ENCODE data around the gene TMEM129. TPM values are rescaled to one million over a fixed set of nuclear protein-coding genes. Genes with fewer than 3 reads are reported as not detected.

TMEM129 gene
- total RNA-seq, 1 experiment from 2014 or later = 41.2 TPM

- no peak overlapping the region for H2AFZ ChIP-seq
- H4K20me1 ChIP-seq (ENCODE audit: insufficient read depth) = no peaks in the 10 kb centered on the region
- H3K9me3 ChIP-seq (ENCODE audit: insufficient read depth, low read depth) = no peaks in the 10 kb centered on the region
- no peak overlapping the region for H3K4me3 ChIP-seq
- no peak overlapping the region for H3K27ac ChIP-seq
- H3K27me3 ChIP-seq (ENCODE audit: insufficient read depth, low read depth) = no peaks in the 10 kb centered on the region
- TF ChIP-seq CTCF (conservative IDR thresholded peaks at IDR 0.05) (no peak), EZH2 (IDR thresholded peaks at IDR 0.05; ENCODE audit: low read depth) (no peak)
- ChIA-PET POLR2A (ENCODE audit: unreplicated experiment) (no interaction called here), CTCF (no interaction called here)
- H3K4me2 ChIP-seq = no peak overlapping the region
- no peaks in the 10 kb centered on the region for H3F3A ChIP-seq (ENCODE audit: insufficient read depth, low read depth)
- no peaks in the 10 kb centered on the region for H3K79me2 ChIP-seq (ENCODE audit: low read depth)
- H3K4me1 ChIP-seq (replicated peaks; ENCODE audit: insufficient read depth) = no peaks in the 10 kb centered on the region
- no peaks in the 10 kb centered on the region for H3K9me2 ChIP-seq (ENCODE audit: insufficient read depth)
- no peaks in the 10 kb centered on the region for H3K36me3 ChIP-seq (ENCODE audit: low read depth)
- BruUV-seq (replicated peaks) = no TSS peak
- intact Hi-C loops (cut with micrococcal nuclease; ENCODE audit: unreplicated experiment) = no loop called here
- DNase-seq = no peak
Observed at GRCh38 chr4:1668488-1668840, 52.7 kb downstream of the TMEM129 start.

- Histone ChIP-seq H3K79me2 (ENCODE audit: low read depth) (no peaks in the 10 kb centered on the region), H3F3A (ENCODE audit: insufficient read depth, low read depth) (no peaks in the 10 kb centered on the region), H2AFZ (no peak overlapping the region), H3K36me3 (ENCODE audit: low read depth) (no peaks in the 10 kb centered on the region), H3K27me3 (ENCODE audit: insufficient read depth, low read depth) (no peaks in the 10 kb centered on the region), H4K20me1 (ENCODE audit: insufficient read depth) (no peaks in the 10 kb centered on the region), H3K4me1 (replicated peaks; ENCODE audit: insufficient read depth) (no peaks in the 10 kb centered on the region), H3K27ac (no peak overlapping the region), H3K4me2 (no peak overlapping the region), H3K9me2 (ENCODE audit: insufficient read depth) (no peaks in the 10 kb centered on the region), H3K9me3 (ENCODE audit: insufficient read depth, low read depth) (no peaks in the 10 kb centered on the region), H3K4me3 (no peak overlapping the region)
- no peak for TF ChIP-seq CTCF (conservative IDR thresholded peaks at IDR 0.05)
- no peak for TF ChIP-seq EZH2 (IDR thresholded peaks at IDR 0.05; ENCODE audit: low read depth)
- no peak for DNase-seq
- intact Hi-C loops (cut with micrococcal nuclease; ENCODE audit: unreplicated experiment) = no loop called here
- BruUV-seq (replicated peaks) = no TSS peak
- CTCF ChIA-PET = no interaction called here
- POLR2A ChIA-PET (ENCODE audit: unreplicated experiment) = no interaction called here
Observed at GRCh38 chr4:1667273-1667672, 53.9 kb downstream of the TMEM129 start.

- H4K20me1 ChIP-seq (ENCODE audit: insufficient read depth) = no peaks in the 10 kb centered on the region
- no peaks in the 10 kb centered on the region for H3K9me2 ChIP-seq (ENCODE audit: insufficient read depth)
- no peaks in the 10 kb centered on the region for H3K27me3 ChIP-seq (ENCODE audit: insufficient read depth, low read depth)
- H3K79me2 ChIP-seq (ENCODE audit: low read depth) = no peaks in the 10 kb centered on the region
- TF ChIP-seq CTCF (conservative IDR thresholded peaks at IDR 0.05) (no peak), EZH2 (IDR thresholded peaks at IDR 0.05; ENCODE audit: low read depth) (no peak)
- no peaks in the 10 kb centered on the region for H3K4me1 ChIP-seq (replicated peaks; ENCODE audit: insufficient read depth)
- H3F3A ChIP-seq (ENCODE audit: insufficient read depth, low read depth) = no peaks in the 10 kb centered on the region
- intact Hi-C loops (cut with micrococcal nuclease; ENCODE audit: unreplicated experiment) = no loop called here
- H3K27ac ChIP-seq = no peak overlapping the region
- ChIA-PET CTCF (no interaction called here), POLR2A (ENCODE audit: unreplicated experiment) (no interaction called here)
- H3K4me2 ChIP-seq = no peak overlapping the region
- H3K9me3 ChIP-seq (ENCODE audit: insufficient read depth, low read depth) = no peaks in the 10 kb centered on the region
- no peak overlapping the region for H2AFZ ChIP-seq
- no peaks in the 10 kb centered on the region for H3K36me3 ChIP-seq (ENCODE audit: low read depth)
- BruUV-seq (replicated peaks) = no TSS peak
- H3K4me3 ChIP-seq = no peak overlapping the region
- no peak for DNase-seq
Observed at GRCh38 chr4:1666391-1666790, 54.7 kb downstream of the TMEM129 start.

Other genes starting within 250 kb of the TMEM129 start
- 4.0 and 6.7 TPM in 2 replicates for gene FAM53A, start 37.0 kb downstream of the TMEM129 start, total RNA-seq (2021)
- gene SLBP, start 9.0 kb downstream of the TMEM129 start, total RNA-seq (2021) = 61.7 and 63.4 TPM in 2 replicates
- 134 TPM in 2 replicates for gene TACC3, start 198 bp upstream of the TMEM129 start, total RNA-seq (2021)
- 8.2 and 10.6 TPM in 2 replicates for gene FGFR3, start 72.0 kb upstream of the TMEM129 start, total RNA-seq (2021)
- 44.5 and 58.9 TPM in 2 replicates for gene LETM1, start 134.8 kb upstream of the TMEM129 start, total RNA-seq (2021)
- gene NSD2, start 150.1 kb upstream of the TMEM129 start, total RNA-seq (2021) = 176 and 186 TPM in 2 replicates

All from PC-9 (cell line).